ENCODE data around the gene CDH13.

CDH13 gene

GRCh38 chr16:83845263-83845662 is 1218.5 kb downstream of the CDH13 start:
- Histone ChIP-seq H3K9me3 (ENCODE audit: control insufficient read depth, low read length) (no peaks in the 10 kb centered on the region), H3K27ac (ENCODE audit: low read depth, low read length, severe bottlenecking) (no peak overlapping the region), H3K36me3 (ENCODE audit: control insufficient read depth, insufficient read depth, low read length) (no peaks in the 10 kb centered on the region), H3K4me3 (ENCODE audit: extremely low read depth, insufficient read depth, low read length, poor library complexity, severe bottlenecking) (no peak overlapping the region), H3K4me1 (ENCODE audit: control insufficient read depth, insufficient read depth, low read length, poor library complexity, severe bottlenecking) (peaks cover 4% of the 10 kb centered on the region)
- 93 to 98% methylated on average over 8 of the region's 8 CpGs for WGBS, 2 experiments (ENCODE audit: insufficient coverage in 2 of 2)

- no peak overlapping the region for H3K4me3 ChIP-seq (ENCODE audit: extremely low read depth, insufficient read depth, low read length, poor library complexity, severe bottlenecking)
- no peaks in the 10 kb centered on the region for H3K36me3 ChIP-seq (ENCODE audit: control insufficient read depth, insufficient read depth, low read length)
- WGBS, 2 experiments (ENCODE audit: insufficient coverage in 2 of 2), result 92 to 95% methylated on average over 6 to 8 of the region's 14 CpGs
- H3K9me3 ChIP-seq (ENCODE audit: control insufficient read depth, low read length), result no peaks in the 10 kb centered on the region
- H3K27ac ChIP-seq (ENCODE audit: low read depth, low read length, severe bottlenecking), result no peak overlapping the region
- H3K4me1 ChIP-seq (ENCODE audit: control insufficient read depth, insufficient read depth, low read length, poor library complexity, severe bottlenecking), result peaks cover 4% of the 10 kb centered on the region
Measured at GRCh38 chr16:83847371-83848225, 1220.8 kb downstream of the CDH13 start.

GRCh38 chr16:83849421-83849820 is 1222.7 kb downstream of the CDH13 start:
- Histone ChIP-seq H3K9me3 (ENCODE audit: control insufficient read depth, low read length) (no peaks in the 10 kb centered on the region), H3K36me3 (ENCODE audit: control insufficient read depth, insufficient read depth, low read length) (no peaks in the 10 kb centered on the region), H3K4me3 (ENCODE audit: extremely low read depth, insufficient read depth, low read length, poor library complexity, severe bottlenecking) (no peak overlapping the region), H3K27ac (ENCODE audit: low read depth, low read length, severe bottlenecking) (no peak overlapping the region), H3K4me1 (ENCODE audit: control insufficient read depth, insufficient read depth, low read length, poor library complexity, severe bottlenecking) (no peaks in the 10 kb centered on the region)
- WGBS, 2 experiments (ENCODE audit: insufficient coverage in 2 of 2), result 81 to 92% methylated on average over 2 to 5 of the region's 6 CpGs
